ENCODE results near the gene TRAPPC3L.

DNA sequence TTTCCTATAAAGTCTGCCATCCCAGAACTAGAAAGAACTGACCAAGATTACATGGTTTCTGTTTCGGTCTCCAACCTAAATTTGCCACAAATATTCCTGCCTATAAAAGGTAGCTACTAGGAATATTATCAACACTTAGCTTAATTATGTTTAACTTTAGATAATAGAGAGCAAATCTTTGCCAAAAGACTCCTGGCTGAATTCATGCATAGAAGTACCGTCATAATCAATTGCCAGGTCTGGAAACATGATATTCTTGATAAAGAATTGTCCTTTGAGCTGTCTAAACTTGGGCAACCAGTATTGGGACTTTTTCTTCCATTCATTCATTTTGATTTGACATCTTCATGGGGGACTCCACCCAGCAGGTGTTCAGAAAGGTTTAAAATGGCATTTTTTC is 61.9 kb downstream of the TRAPPC3L start:
- no peak for TF ChIP-seq EZH2 (IDR thresholded peaks at IDR 0.05)
- no peak for TF ChIP-seq POLR2AphosphoS5 (IDR thresholded peaks at IDR 0.05; ENCODE audit: borderline replicate concordance, low read depth, low read length)
- no peak for TF ChIP-seq FOXP2 (optimal IDR thresholded peaks at IDR 0.05; ENCODE audit: control extremely low read depth, extremely low read length, insufficient read depth)

All from SK-N-MC (cell line).